OCI-LY7 (cell line): ENCODE data around the gene UNC80. TPM values are rescaled to one million over a fixed set of nuclear protein-coding genes. Genes with fewer than 3 reads are reported as not detected.
"Not testable (repeated sequence)": the region's sequence is repeated elsewhere in the genome, so short reads cannot be mapped to it uniquely, and the experiment has no call there.

Experiments
- BruUV-seq: library from RNA; stranded (reverse); fragments of 400-500 nt; replicated peaks from 2 replicates; lab custom pipeline; 2021; lab: Mats Ljungman, UMichigan
- CTCF ChIA-PET: fragments of 300-600 bp; sonication (Branson Sonifier 250); formaldehyde crosslinking; loops from one replicate; lab custom pipeline; 2022; ENCODE audit warnings: antibody characterized with exemption; ENCODE audit not compliant: unreplicated experiment; lab: Charles Lee
- POLR2A ChIA-PET: fragments of 300-600 bp; sonication (Branson Sonifier 250); formaldehyde crosslinking; loops from one replicate; lab custom pipeline; 2022; ENCODE audit warnings: antibody characterized with exemption; lab: Charles Lee
- DNase-seq: peaks from one replicate; pipeline ENCODE4 v3.0.0-alpha.2; 2015; ENCODE audit warnings: low spot score
- H2AFZ ChIP-seq: fragments of 200-600 bp; sonication (generic), shearing (Covaris generic); 2 replicates; pipeline ENCODE4 v1.6.1; 2014; ENCODE audit warnings: mild to moderate bottlenecking, antibody characterized with exemption, low read length, moderate library complexity
- H3K27ac ChIP-seq: fragments of 200-600 bp; sonication (generic); 2 replicates; pipeline ENCODE4 v1.5.1; 2014; ENCODE audit warnings: mixed run types, low read depth, mild to moderate bottlenecking, moderate library complexity, low read length, inconsistent platforms; ENCODE audit not compliant: poor library complexity, severe bottlenecking
- H3K36me3 ChIP-seq: fragments of 200-600 bp; sonication (generic); 2 replicates; pipeline ENCODE4 v1.6.1; 2014; ENCODE audit warnings: mild to moderate bottlenecking, antibody characterized with exemption, low read length, moderate library complexity, mixed read lengths; ENCODE audit not compliant: insufficient read depth
- H3K4me1 ChIP-seq: fragments of 200-600 bp; sonication (generic); 2 replicates; pipeline ENCODE4 v1.5.1; 2014; ENCODE audit warnings: mild to moderate bottlenecking, low read length; ENCODE audit not compliant: insufficient read depth, poor library complexity, severe bottlenecking
- H3K4me2 ChIP-seq: fragments of 200-600 bp; sonication (generic); 2 replicates; pipeline ENCODE4 v1.6.1; 2014; ENCODE audit warnings: mild to moderate bottlenecking, low read length
- H3K4me3 ChIP-seq: fragments of 200-600 bp; sonication (generic); 2 replicates; pipeline ENCODE4 v1.5.1; 2014; ENCODE audit warnings: mild to moderate bottlenecking, low read depth, low read length; ENCODE audit not compliant: poor library complexity, severe bottlenecking
- H3K79me2 ChIP-seq: fragments of 200-600 bp; sonication (generic); 2 replicates; pipeline ENCODE4 v1.6.1; 2016; ENCODE audit warnings: low read depth, mild to moderate bottlenecking, low read length, moderate library complexity, mixed read lengths; ENCODE audit not compliant: insufficient read depth
- H3K9me2 ChIP-seq: fragments of 200-600 bp; sonication (generic); 2 replicates; pipeline ENCODE4 v1.6.1; 2016; ENCODE audit warnings: mild to moderate bottlenecking, low read length, mixed read lengths; ENCODE audit not compliant: insufficient read depth
- H3K9me3 ChIP-seq: fragments of 200-600 bp; sonication (generic); 2 replicates; pipeline ENCODE4 v1.6.1; 2014; ENCODE audit warnings: mild to moderate bottlenecking, mixed run types, low read length, mixed read lengths
- H4K20me1 ChIP-seq: fragments of 200-600 bp; sonication (generic); 2 replicates; pipeline ENCODE4 v1.6.1; 2014; ENCODE audit warnings: mild to moderate bottlenecking, antibody characterized with exemption, low read length, moderate library complexity, mixed read lengths; ENCODE audit not compliant: insufficient read depth
- CTCF ChIP-seq: fragments of 200-600 bp; sonication (generic); conservative IDR thresholded peaks from 2 replicates; pipeline ENCODE4 v1.5.1; 2014; ENCODE audit warnings: mild to moderate bottlenecking, antibody characterized with exemption, low read length, moderate library complexity, mixed read lengths
- EZH2phosphoT487 ChIP-seq: fragments of 200-600 bp; sonication (generic); IDR thresholded peaks from 2 replicates; pipeline ENCODE4 v1.6.1; 2018; ENCODE audit warnings: low read depth, borderline replicate concordance, mild to moderate bottlenecking, mixed run types, antibody characterized with exemption, low read length, moderate library complexity, mixed read lengths
- intact Hi-C: fragments of 100-400 bp; cut with micrococcal nuclease; formaldehyde crosslinking; loops from one replicate; pipeline ENCODE4 v1.10.0; 2022; ENCODE audit not compliant: unreplicated experiment
- total RNA-seq, 2 experiments: library from RNA; depleted of rRNA in 1 of 2; stranded (reverse); fragments of >200 nt in 1 of 2; shearing (Covaris generic) in 1 of 2; gene quantifications; 2 replicates each; pipeline ENCODE4 v1.2.3, GENCODE V29; 2014 to 2022

Gene UNC80
- total RNA-seq, 2 experiments from 2014 or later, result not detected

GRCh38 chr2:209791151-209791550 is 19.5 kb downstream of the UNC80 start:
- CTCF ChIA-PET, result no interaction called here
- no TSS peak for BruUV-seq

GRCh38 chr2:209795425-209795824 is 23.8 kb downstream of the UNC80 start:
- intact Hi-C loops, H2AFZ ChIP-seq: not testable (repeated sequence)

More at GRCh38 chr2:209791151-209791550, 19.5 kb downstream of the UNC80 start:
- Histone ChIP-seq H3K9me2 (no peaks in the 10 kb centered on the region), H3K36me3 (no peaks in the 10 kb centered on the region), H3K79me2 (no peaks in the 10 kb centered on the region), H3K4me1 (no peaks in the 10 kb centered on the region), H3K4me2 (no peak overlapping the region), H3K9me3 (no peaks in the 10 kb centered on the region), H3K4me3 (no peak overlapping the region), H3K27ac (no peak overlapping the region), H4K20me1 (no peaks in the 10 kb centered on the region), H2AFZ (no peak overlapping the region)
- no peak for DNase-seq
- no peak for TF ChIP-seq EZH2phosphoT487
- no peak for TF ChIP-seq CTCF
- intact Hi-C loops, result no loop called here
- POLR2A ChIA-PET, result interaction anchor here (0.5 to 0.6 kb wide), 3 partner anchors 20 to 836 kb away, joined by 3 to 4 read pairs (median 3); no protein-coding TSS in a partner anchor

GRCh38 chr2:209805351-209805750 is 33.7 kb downstream of the UNC80 start:
- Histone ChIP-seq H3K9me3 (no peaks in the 10 kb centered on the region), H3K4me2 (no peak overlapping the region), H3K36me3 (no peaks in the 10 kb centered on the region), H3K4me1 (no peaks in the 10 kb centered on the region), H3K27ac (no peak overlapping the region), H2AFZ (no peak overlapping the region), H4K20me1 (no peaks in the 10 kb centered on the region), H3K9me2 (no peaks in the 10 kb centered on the region), H3K79me2 (no peaks in the 10 kb centered on the region), H3K4me3 (no peak overlapping the region)
- no TSS peak for BruUV-seq
- intact Hi-C loops, result no loop called here
- TF ChIP-seq EZH2phosphoT487 (no peak), CTCF (no peak)
- ChIA-PET CTCF (no interaction called here), POLR2A (no interaction called here)
- no peak for DNase-seq

More at GRCh38 chr2:209795425-209795824, 23.8 kb downstream of the UNC80 start:
- H3K4me1 ChIP-seq, H3K9me2 ChIP-seq, H3K79me2 ChIP-seq, H3K4me3 ChIP-seq, DNase-seq, H4K20me1 ChIP-seq, BruUV-seq, H3K36me3 ChIP-seq, POLR2A ChIA-PET, H3K9me3 ChIP-seq, H3K4me2 ChIP-seq, CTCF ChIA-PET, H3K27ac ChIP-seq: not testable (repeated sequence)
